ENCODE data around the gene SPRY4.

SPRY4 gene

GRCh38 chr5:142287096-142287972 is 37.5 kb downstream of the SPRY4 start:
- TF ChIP-seq OSR1 (CRISPR knock-in tag; IDR thresholded peaks at IDR 0.05) (no peak), CREB5 (CRISPR knock-in tag; IDR thresholded peaks at IDR 0.05; ENCODE audit: low read depth) (no peak), TSHZ2 (CRISPR knock-in tag; IDR thresholded peaks at IDR 0.05) (no peak), PATZ1 (CRISPR knock-in tag; IDR thresholded peaks at IDR 0.05; ENCODE audit: borderline replicate concordance) (no peak), ZFP30 (CRISPR knock-in tag; IDR thresholded peaks at IDR 0.05) (no peak), ARNTL (CRISPR knock-in tag; IDR thresholded peaks at IDR 0.05; ENCODE audit: borderline replicate concordance, low read depth) (no peak), POU6F1 (CRISPR knock-in tag; IDR thresholded peaks at IDR 0.05; ENCODE audit: borderline replicate concordance, low read depth) (no peak), SNAI2 (CRISPR knock-in tag; IDR thresholded peaks at IDR 0.05) (no peak), RARB (CRISPR knock-in tag; IDR thresholded peaks at IDR 0.05) (no peak), ZC3H10 (CRISPR knock-in tag; IDR thresholded peaks at IDR 0.05) (no peak), ZNF70 (CRISPR knock-in tag; IDR thresholded peaks at IDR 0.05) (no peak)
- no peak for ATAC-seq

GRCh38 chr5:142286111-142286510 is 38.7 kb downstream of the SPRY4 start:
- no peak for TF ChIP-seq TOX (CRISPR knock-in tag; IDR thresholded peaks at IDR 0.05; ENCODE audit: borderline replicate concordance)
- no peak for TF ChIP-seq TCF4 (CRISPR knock-in tag; IDR thresholded peaks at IDR 0.05; ENCODE audit: borderline replicate concordance)
- no peak for TF ChIP-seq PATZ1 (CRISPR knock-in tag; IDR thresholded peaks at IDR 0.05; ENCODE audit: borderline replicate concordance)
- ATAC-seq: no peak

GRCh38 chr5:142283304-142283703 is 41.5 kb downstream of the SPRY4 start:
- no peak for TF ChIP-seq ZNF565 (CRISPR knock-in tag; conservative IDR thresholded peaks at IDR 0.05; ENCODE audit: low read depth)
- TF ChIP-seq RARB (CRISPR knock-in tag; IDR thresholded peaks at IDR 0.05): no peak
- no peak for TF ChIP-seq GLIS3 (CRISPR knock-in tag; IDR thresholded peaks at IDR 0.05)
- no peak for TF ChIP-seq CSDC2 (CRISPR knock-in tag; IDR thresholded peaks at IDR 0.05)
- no peak for TF ChIP-seq ZFP30 (CRISPR knock-in tag; IDR thresholded peaks at IDR 0.05)
- TF ChIP-seq TSHZ2 (CRISPR knock-in tag; IDR thresholded peaks at IDR 0.05): no peak
- TF ChIP-seq CSRNP3 (CRISPR knock-in tag; IDR thresholded peaks at IDR 0.05): no peak
- no peak for TF ChIP-seq TOX (CRISPR knock-in tag; IDR thresholded peaks at IDR 0.05; ENCODE audit: borderline replicate concordance)
- TF ChIP-seq ZNF8 (CRISPR knock-in tag; IDR thresholded peaks at IDR 0.05): no peak
- ATAC-seq: no peak

All from SK-N-SH treated with all-trans-retinoic acid at 6 μM for 48 hours (cell line).